Neural progenitor cell (in vitro differentiated cells): ENCODE measurements around the gene PUM2. TPM values are rescaled to one million over a fixed set of nuclear protein-coding genes. Genes with fewer than 3 reads are reported as not detected.

Experiments
- DNase-seq: peaks from one replicate; pipeline ENCODE4 v3.0.0-alpha.2; 2016; ENCODE audit warnings: low spot score
- H2AFZ ChIP-seq: fragments of 200-600 bp; sonication (generic); replicated peaks from 2 replicates; pipeline ENCODE4 v1.6.1; 2016; ENCODE audit warnings: antibody characterized with exemption
- H3F3A ChIP-seq: fragments of 200-600 bp; sonication (generic); 2 replicates; pipeline ENCODE4 v1.6.1; 2016; ENCODE audit warnings: antibody characterized with exemption, low read depth
- H3K27ac ChIP-seq: fragments of 200-600 bp; sonication (generic); 2 replicates; pipeline ENCODE4 v1.5.1; 2016; ENCODE audit warnings: mild to moderate bottlenecking
- H3K27me3 ChIP-seq: fragments of 200-600 bp; sonication (generic); 2 replicates; pipeline ENCODE4 v1.6.1; 2016; ENCODE audit warnings: mild to moderate bottlenecking, moderate library complexity
- H3K36me3 ChIP-seq: fragments of 200-600 bp; sonication (generic); 2 replicates; pipeline ENCODE4 v1.5.1; 2016
- H3K4me1 ChIP-seq: fragments of 200-600 bp; sonication (generic); 2 replicates; pipeline ENCODE4 v1.6.1; 2016; ENCODE audit warnings: mixed run types
- H3K4me2 ChIP-seq: fragments of 200-600 bp; sonication (generic); 2 replicates; pipeline ENCODE4 v1.6.1; 2016
- H3K4me3 ChIP-seq: fragments of 200-600 bp; sonication (generic); 2 replicates; pipeline ENCODE4 v1.5.1; 2016
- H3K79me2 ChIP-seq: fragments of 200-600 bp; sonication (generic); 2 replicates; pipeline ENCODE4 v1.6.1; 2016; ENCODE audit warnings: low read depth
- H3K9ac ChIP-seq: fragments of 200-600 bp; sonication (generic); 2 replicates; pipeline ENCODE4 v1.6.1; 2016
- H3K9me3 ChIP-seq: fragments of 200-600 bp; sonication (generic); 2 replicates; pipeline ENCODE4 v1.5.1; 2016; ENCODE audit warnings: low read depth
- H4K20me1 ChIP-seq: fragments of 200-600 bp; sonication (generic); 2 replicates; pipeline ENCODE4 v1.6.1; 2016; ENCODE audit warnings: low read depth
- H3K27ac Mint-ChIP-seq: 3 replicates; pipeline ENCODE4 v1.8.0; 2021; ENCODE audit warnings: mixed read lengths
- H3K27me3 Mint-ChIP-seq: 2 replicates; pipeline ENCODE4 v1.8.0; 2022; ENCODE audit warnings: low read depth, mild to moderate bottlenecking, inconsistent platforms, moderate library complexity, mixed read lengths; ENCODE audit not compliant: insufficient read depth
- H3K36me3 Mint-ChIP-seq: 3 replicates; pipeline ENCODE4 v1.8.0; 2021; ENCODE audit warnings: mixed read lengths
- H3K4me1 Mint-ChIP-seq: 3 replicates; pipeline ENCODE4 v1.8.0; 2021; ENCODE audit warnings: mixed read lengths
- H3K4me3 Mint-ChIP-seq: 3 replicates; pipeline ENCODE4 v1.8.0; 2021; ENCODE audit warnings: mild to moderate bottlenecking, moderate library complexity, mixed read lengths
- H3K9me3 Mint-ChIP-seq: 3 replicates; pipeline ENCODE4 v1.8.0; 2020; ENCODE audit warnings: mixed read lengths
- CTCF ChIP-seq: fragments of 200-600 bp; sonication (generic); IDR thresholded peaks from 2 replicates; pipeline ENCODE4 v1.5.1; 2017; ENCODE audit warnings: antibody characterized with exemption, mild to moderate bottlenecking
- EZH2 ChIP-seq: fragments of 200-600 bp; sonication (generic); IDR thresholded peaks from 2 replicates; pipeline ENCODE4 v1.6.1; 2017; ENCODE audit warnings: antibody characterized with exemption, mild to moderate bottlenecking, moderate library complexity
- EZH2phosphoT487 ChIP-seq: fragments of 200-600 bp; sonication (generic); IDR thresholded peaks from 2 replicates; pipeline ENCODE4 v1.6.1; 2017; ENCODE audit warnings: antibody characterized with exemption
- total RNA-seq: library from RNA; depleted of rRNA; stranded (reverse); fragments of >200 nt; gene quantifications from 2 replicates; pipeline ENCODE4 v1.2.3, GENCODE V29; 2015; ENCODE audit warnings: low replicate concordance

Gene PUM2
- total RNA-seq, 1 donor from 2014 or later = 88.4 TPM

DNA sequence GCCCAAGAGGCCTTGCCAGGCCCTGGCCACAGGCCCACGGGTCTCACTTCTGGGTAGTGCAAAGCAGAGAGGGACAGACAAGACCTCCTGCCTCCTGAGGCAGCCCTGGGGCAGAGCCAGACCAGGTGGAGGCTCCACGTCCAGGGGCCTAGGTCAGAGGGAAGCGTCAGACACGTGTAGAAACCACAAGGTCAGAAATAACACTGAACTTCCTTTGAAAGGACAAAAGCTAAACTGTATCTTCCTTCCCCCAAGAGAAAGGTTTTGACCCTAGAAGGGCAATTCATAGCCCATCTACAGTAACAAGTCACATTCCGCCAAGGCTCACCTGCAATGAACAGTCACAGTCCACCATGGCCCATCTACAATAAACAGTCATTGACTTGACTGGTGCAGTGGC is 143.6 kb downstream of the PUM2 start:
- Histone ChIP-seq H3F3A (no peaks in the 10 kb centered on the region), H3K4me3 (no peak overlapping the region), H3K27ac (no peak overlapping the region), H4K20me1 (peaks cover 64% of the 10 kb centered on the region), H3K36me3 (no peaks in the 10 kb centered on the region), H3K4me1 (no peaks in the 10 kb centered on the region), H2AFZ (no peak overlapping the region), H3K4me2 (no peak overlapping the region), H3K27me3 (no peaks in the 10 kb centered on the region), H3K79me2 (peaks cover 48% of the 10 kb centered on the region), H3K9ac (no peak overlapping the region), H3K9me3 (no peaks in the 10 kb centered on the region)
- H3K9me3 Mint-ChIP-seq = peaks cover 2% of the 10 kb centered on the region
- H3K36me3 Mint-ChIP-seq = peaks cover 8% of the 10 kb centered on the region
- no peak overlapping the region for H3K27ac Mint-ChIP-seq
- TF ChIP-seq EZH2 (no peak), EZH2phosphoT487 (no peak), CTCF (no peak)
- DNase-seq = no peak
- peaks cover 2% of the 10 kb centered on the region for H3K27me3 Mint-ChIP-seq
- no peak overlapping the region for H3K4me3 Mint-ChIP-seq
- H3K4me1 Mint-ChIP-seq = peaks cover 11% of the 10 kb centered on the region

DNA sequence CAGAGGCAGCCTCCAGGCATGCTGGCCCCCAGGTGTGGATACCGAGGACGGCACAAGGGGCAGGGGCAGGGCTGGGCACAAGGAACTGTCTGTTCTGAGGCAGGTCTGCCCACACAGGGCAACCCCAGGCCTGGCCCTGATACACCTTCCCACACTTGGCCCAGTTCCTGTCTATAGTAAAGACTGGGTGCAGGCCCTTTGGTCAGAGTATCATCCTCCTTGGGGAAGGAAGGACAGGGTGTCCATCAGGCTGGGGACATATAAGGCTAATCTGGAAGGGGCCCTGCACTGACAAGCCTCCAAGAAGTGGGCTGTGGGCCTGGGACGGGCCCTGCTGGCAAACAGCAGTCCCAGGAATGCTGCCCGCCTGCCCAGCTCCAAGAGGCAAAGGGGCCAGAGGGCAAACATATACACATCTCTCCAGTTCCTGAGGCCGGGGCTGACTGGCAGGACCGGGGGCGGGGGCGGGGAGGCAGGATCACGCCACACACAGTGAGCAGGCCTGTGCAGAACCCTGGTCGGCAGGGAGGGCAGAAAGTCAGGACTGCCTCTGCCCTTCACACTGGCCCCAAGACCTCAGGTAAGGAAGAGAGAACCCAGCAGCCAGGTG is 144.6 kb downstream of the PUM2 start:
- no peak for TF ChIP-seq EZH2
- no peak for TF ChIP-seq EZH2phosphoT487
- TF ChIP-seq CTCF = no peak
- Histone ChIP-seq H3K4me3 (no peak overlapping the region), H3K27ac (no peak overlapping the region), H3K27me3 (no peaks in the 10 kb centered on the region), H3K36me3 (no peaks in the 10 kb centered on the region), H3F3A (no peaks in the 10 kb centered on the region), H3K9me3 (no peaks in the 10 kb centered on the region), H3K4me2 (no peak overlapping the region), H3K79me2 (peaks cover 38% of the 10 kb centered on the region), H3K9ac (no peak overlapping the region), H4K20me1 (peaks cover 53% of the 10 kb centered on the region), H2AFZ (no peak overlapping the region), H3K4me1 (no peaks in the 10 kb centered on the region)
- DNase-seq = no peak
- Mint-ChIP-seq H3K4me3 (no peak overlapping the region), H3K27ac (no peak overlapping the region), H3K27me3 (peaks cover 3% of the 10 kb centered on the region), H3K9me3 (peaks cover 3% of the 10 kb centered on the region), H3K4me1 (peaks cover 7% of the 10 kb centered on the region), H3K36me3 (peaks cover 11% of the 10 kb centered on the region)

DNA sequence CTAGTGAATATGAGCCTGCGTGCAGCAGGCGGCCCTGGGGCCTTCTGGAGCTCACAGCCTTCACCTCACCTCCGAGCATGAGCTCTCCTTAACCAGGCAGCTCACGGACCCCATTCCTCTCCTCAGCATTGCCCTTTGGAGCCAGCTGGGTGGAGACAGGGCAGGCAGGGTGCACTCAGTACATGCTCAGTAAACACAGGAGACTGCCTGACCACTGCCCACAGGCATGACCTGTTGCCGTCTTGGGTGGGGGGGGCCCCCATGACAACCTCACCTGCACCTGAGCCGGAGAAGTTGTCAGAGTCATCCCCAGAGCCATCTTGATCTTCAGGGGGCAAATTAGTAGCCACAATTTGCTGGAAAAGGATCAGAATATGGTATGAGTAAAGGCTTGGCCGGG is 145.6 kb downstream of the PUM2 start:
- Histone ChIP-seq H4K20me1 (peaks cover 47% of the 10 kb centered on the region), H3K4me3 (no peak overlapping the region), H3K9ac (no peak overlapping the region), H3K79me2 (peaks cover 29% of the 10 kb centered on the region), H3K27me3 (no peaks in the 10 kb centered on the region), H3K4me1 (no peaks in the 10 kb centered on the region), H2AFZ (no peak overlapping the region), H3F3A (no peaks in the 10 kb centered on the region), H3K36me3 (no peaks in the 10 kb centered on the region), H3K4me2 (no peak overlapping the region), H3K9me3 (no peaks in the 10 kb centered on the region), H3K27ac (no peak overlapping the region)
- no peak for TF ChIP-seq CTCF
- Mint-ChIP-seq H3K36me3 (peaks cover 18% of the 10 kb centered on the region), H3K9me3 (peaks cover 3% of the 10 kb centered on the region), H3K27ac (no peak overlapping the region), H3K4me1 (peaks cover 4% of the 10 kb centered on the region), H3K4me3 (no peak overlapping the region), H3K27me3 (peaks cover 3% of the 10 kb centered on the region)
- DNase-seq = no peak
